DND-41 (cell line): Measurements from ENCODE around the gene PLXNA4.
"Not testable (repeated sequence)": the region's sequence is repeated elsewhere in the genome, so short reads cannot be mapped to it uniquely, and the experiment has no call there.

Experiments used
- ATAC-seq: fragments of 200-7000 bp; cut with Tn5 transposase; 3 replicates; pipeline ENCODE4 v1.9.1; 2021; ENCODE audit warnings: low read depth; ENCODE audit not compliant: insufficient read depth
- DNase-seq: peaks from one replicate; pipeline ENCODE4 v3.0.0-alpha.2; 2020
- H2AFZ ChIP-seq: 2 replicates; pipeline ENCODE4 v1.6.0; 2012; ENCODE audit warnings: low read depth, low read length
- H3K27ac ChIP-seq: 2 replicates; pipeline ENCODE4 v1.5.1; 2012; ENCODE audit warnings: low read length, inconsistent platforms
- H3K27me3 ChIP-seq: fragments of 200-600 bp; sonication (generic); 2 replicates; pipeline ENCODE4 v1.6.0; 2012; ENCODE audit warnings: low read length, mild to moderate bottlenecking, inconsistent platforms; ENCODE audit not compliant: insufficient read depth, poor library complexity
- H3K36me3 ChIP-seq: 2 replicates; pipeline ENCODE4 v1.5.1; 2012; ENCODE audit warnings: low read length, inconsistent platforms; ENCODE audit not compliant: insufficient read depth
- H3K4me1 ChIP-seq: 2 replicates; pipeline ENCODE4 v1.5.1; 2012; ENCODE audit warnings: mild to moderate bottlenecking, low read length; ENCODE audit not compliant: insufficient read depth
- H3K4me2 ChIP-seq: 2 replicates; pipeline ENCODE4 v1.6.0; 2012; ENCODE audit warnings: mild to moderate bottlenecking, moderate library complexity, low read length, inconsistent platforms; ENCODE audit not compliant: insufficient read depth
- H3K4me3 ChIP-seq, 2 experiments: fragments of 200-600 bp in 1 of 2; shearing (Covaris generic) in 1 of 2; 2 replicates each; pipeline ENCODE4 v1.5.1; 2012 to 2016; ENCODE audit warnings: inconsistent platforms in 2 of 2, low read length in 2 of 2, mild to moderate bottlenecking in 2 of 2, low read depth in 1 of 2, moderate library complexity in 1 of 2
- H3K79me2 ChIP-seq: 2 replicates; pipeline ENCODE4 v1.6.0; 2012; ENCODE audit warnings: low read length, inconsistent platforms; ENCODE audit not compliant: insufficient read depth
- H3K9ac ChIP-seq: 2 replicates; pipeline ENCODE4 v1.6.0; 2012; ENCODE audit warnings: low read depth, mild to moderate bottlenecking, inconsistent platforms, low read length, moderate library complexity
- H3K9me3 ChIP-seq: 2 replicates; pipeline ENCODE4 v1.5.1; 2012; ENCODE audit warnings: low read length, moderate library complexity, mild to moderate bottlenecking, inconsistent platforms; ENCODE audit not compliant: insufficient read depth, severe bottlenecking
- H4K20me1 ChIP-seq: 2 replicates; pipeline ENCODE4 v1.6.0; 2012; ENCODE audit warnings: low read length; ENCODE audit not compliant: insufficient read depth
- CTCF ChIP-seq: IDR thresholded peaks from 2 replicates; pipeline ENCODE4 v1.5.1; 2012; ENCODE audit warnings: borderline replicate concordance, low read length, moderate library complexity, mild to moderate bottlenecking; ENCODE audit not compliant: poor library complexity, severe bottlenecking; ENCODE audit errors: extremely low read depth
- EZH2 ChIP-seq: IDR thresholded peaks from 3 replicates; pipeline ENCODE4 v1.6.1; 2012; ENCODE audit warnings: borderline replicate concordance, low read depth, mild to moderate bottlenecking, moderate library complexity, low read length, inconsistent platforms; ENCODE audit not compliant: severe bottlenecking

Gene PLXNA4

GRCh38 chr7:132390705-132391104 lies 185.6 kb downstream of the PLXNA4 start:
- no peaks in the 10 kb centered on the region for H3K79me2 ChIP-seq
- no peaks in the 10 kb centered on the region for H3K36me3 ChIP-seq
- TF ChIP-seq CTCF (no peak), EZH2 (no peak)
- no peak for DNase-seq
- ATAC-seq, result no peak
- H3K27me3 ChIP-seq, result peaks cover 4% of the 10 kb centered on the region
- no peak overlapping the region for H3K4me2 ChIP-seq
- H3K27ac ChIP-seq, result no peak overlapping the region
- H3K4me3 ChIP-seq, result no peak overlapping the region
- H4K20me1 ChIP-seq, result no peaks in the 10 kb centered on the region
- no peaks in the 10 kb centered on the region for H3K4me1 ChIP-seq
- H3K9ac ChIP-seq, result no peak overlapping the region
- H3K9me3 ChIP-seq, result no peaks in the 10 kb centered on the region
- no peak overlapping the region for H2AFZ ChIP-seq

GRCh38 chr7:132390049-132390448 lies 186.2 kb downstream of the PLXNA4 start:
- not testable (repeated sequence) for H3K27me3 ChIP-seq, H3K79me2 ChIP-seq, H3K36me3 ChIP-seq, H3K4me1 ChIP-seq, H3K4me2 ChIP-seq, H2AFZ ChIP-seq, H3K9me3 ChIP-seq, H3K9ac ChIP-seq, H3K27ac ChIP-seq, H3K4me3 ChIP-seq, ATAC-seq, H4K20me1 ChIP-seq, DNase-seq

- no peak for TF ChIP-seq EZH2
These were observed 187.6 kb downstream of the PLXNA4 start for GRCh38 chr7:132388688-132389087.

GRCh38 chr7:132387596-132387995 lies 188.7 kb downstream of the PLXNA4 start:
- H3K9me3 ChIP-seq, result no peaks in the 10 kb centered on the region
- no peak overlapping the region for H3K9ac ChIP-seq
- ATAC-seq (no peak), DNase-seq (no peak)
- H3K4me3 ChIP-seq, result no peak overlapping the region
- H3K79me2 ChIP-seq, result no peaks in the 10 kb centered on the region
- no peaks in the 10 kb centered on the region for H4K20me1 ChIP-seq
- H3K4me2 ChIP-seq, result no peak overlapping the region
- no peak for TF ChIP-seq CTCF
- TF ChIP-seq EZH2, result no peak
- no peaks in the 10 kb centered on the region for H3K36me3 ChIP-seq
- H3K4me1 ChIP-seq, result no peaks in the 10 kb centered on the region
- H2AFZ ChIP-seq, result no peak overlapping the region
- peaks cover 14% of the 10 kb centered on the region for H3K27me3 ChIP-seq
- H3K27ac ChIP-seq, result no peak overlapping the region

More at GRCh38 chr7:132388688-132389087, 187.6 kb downstream of the PLXNA4 start:
- H3K79me2 ChIP-seq, result no peaks in the 10 kb centered on the region
- H3K36me3 ChIP-seq, result no peaks in the 10 kb centered on the region
- DNase-seq, result no peak
- ATAC-seq, result no peak
- H3K4me1 ChIP-seq, result no peaks in the 10 kb centered on the region
- no peak overlapping the region for H3K9ac ChIP-seq
- H4K20me1 ChIP-seq, result no peaks in the 10 kb centered on the region
- no peak overlapping the region for H3K27ac ChIP-seq
- peaks cover 14% of the 10 kb centered on the region for H3K27me3 ChIP-seq
- no peak overlapping the region for H3K4me2 ChIP-seq
- H3K9me3 ChIP-seq, result no peaks in the 10 kb centered on the region
- no peak overlapping the region for H3K4me3 ChIP-seq
- H2AFZ ChIP-seq, result no peak overlapping the region
